ENCODE results near the gene PRKCZ.
"Not testable (repeated sequence)": the region's sequence is repeated elsewhere in the genome, so short reads cannot be mapped to it uniquely, and the experiment has no call there.

Gene PRKCZ

GRCh38 chr1:2090216-2090890 lies 40.1 kb downstream of the PRKCZ start:
- no peak for DNase-seq

GRCh38 chr1:2091611-2092604 lies 41.7 kb downstream of the PRKCZ start:
- DNase-seq, result peak; percentile 61

- no peak for DNase-seq
Observed at GRCh38 chr1:2093055-2093454, 42.8 kb downstream of the PRKCZ start.

GRCh38 chr1:2093636-2094035 lies 43.4 kb downstream of the PRKCZ start:
- no peak for DNase-seq

- DNase-seq, result not testable (repeated sequence)
Observed at GRCh38 chr1:2094269-2095158, 44.3 kb downstream of the PRKCZ start.

GRCh38 chr1:2095394-2095793 lies 45.2 kb downstream of the PRKCZ start:
- DNase-seq, result no peak

- DNase-seq, result no peak
Observed at GRCh38 chr1:2095981-2096736, 45.9 kb downstream of the PRKCZ start.

- no peak for DNase-seq
Observed at GRCh38 chr1:2097386-2098300, 47.4 kb downstream of the PRKCZ start.

GRCh38 chr1:2098301-2098698 lies 48.1 kb downstream of the PRKCZ start:
- DNase-seq, result no peak

- no peak for DNase-seq
Observed at GRCh38 chr1:2098839-2099785, 48.9 kb downstream of the PRKCZ start.

GRCh38 chr1:2099886-2100779 lies 49.9 kb downstream of the PRKCZ start:
- no peak for DNase-seq

GRCh38 chr1:2100780-2101108 lies 50.5 kb downstream of the PRKCZ start:
- no peak for DNase-seq

- no peak for DNase-seq
Observed at GRCh38 chr1:2101531-2101930, 51.3 kb downstream of the PRKCZ start.

- DNase-seq, result no peak
Observed at GRCh38 chr1:2101946-2102345, 51.7 kb downstream of the PRKCZ start.

GRCh38 chr1:2102753-2103152 lies 52.5 kb downstream of the PRKCZ start:
- no peak for DNase-seq

- DNase-seq, result no peak
Observed at GRCh38 chr1:2103266-2103900, 53.2 kb downstream of the PRKCZ start.

GRCh38 chr1:2103901-2104590 lies 53.8 kb downstream of the PRKCZ start:
- no peak for DNase-seq

All from hematopoietic multipotent progenitor cell treated with erythropoietin and hydrocortisone succinate and interleukin-3 and kit ligand, for 4 days (in vitro differentiated cells).